ENCODE data around the gene OR10R2.

The OR10R2 gene

DNA sequence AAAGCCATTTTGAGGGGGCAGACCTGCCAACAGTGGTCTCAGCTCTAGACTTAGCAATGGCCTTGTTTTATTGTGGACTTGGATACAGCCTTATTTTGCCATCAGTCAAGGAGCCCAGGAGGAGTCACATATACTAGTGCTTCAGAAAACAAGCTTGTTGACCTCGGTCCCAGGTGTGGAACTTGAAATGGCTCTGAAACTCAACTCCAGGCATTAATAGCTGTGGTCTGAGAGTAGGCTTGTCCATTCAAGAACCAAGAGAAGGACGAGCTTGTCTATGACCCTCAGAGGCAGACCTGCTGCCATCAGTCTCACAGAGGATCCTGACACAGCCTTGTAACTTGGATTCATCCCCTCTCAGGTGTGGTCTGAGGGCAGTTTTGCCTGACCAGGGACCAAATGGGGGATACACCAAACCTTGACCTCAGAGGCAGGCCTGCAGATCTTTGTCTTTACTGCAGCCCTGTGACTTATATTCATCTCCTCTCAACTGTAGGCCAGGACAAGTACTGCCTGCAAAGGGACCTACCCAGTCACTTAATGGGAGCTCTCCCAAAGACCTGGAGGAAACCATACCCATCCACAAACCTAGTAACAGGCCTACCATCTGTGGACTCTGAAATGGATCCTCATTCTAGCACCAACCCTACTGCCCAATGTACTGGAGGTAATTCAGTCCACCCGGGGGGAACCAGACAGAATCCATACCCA, 49.1 kb downstream of the OR10R2 start:
- no peak overlapping the region for H3K4me3 ChIP-seq (ENCODE audit: low read depth, low read length)
- no peak for DNase-seq (ENCODE audit: low read depth)

DNA sequence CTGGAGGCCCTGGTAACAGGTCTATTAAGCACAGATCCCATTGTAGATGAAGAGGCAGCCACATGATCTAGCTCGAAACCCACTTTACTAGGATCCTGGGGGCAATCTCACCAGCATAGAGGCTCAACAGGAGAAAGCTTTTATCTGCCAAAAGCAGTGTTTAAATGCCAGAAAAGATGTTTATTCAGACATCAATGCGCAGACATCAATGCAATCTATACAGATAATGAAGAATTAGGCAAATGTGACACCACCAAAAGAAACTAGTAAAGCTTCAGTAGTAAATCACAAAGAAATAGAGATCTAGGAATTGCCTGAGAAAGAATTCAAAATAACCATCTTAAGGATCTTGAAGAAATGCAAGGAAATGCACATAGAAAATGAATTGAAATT, 49.6 kb downstream of the OR10R2 start:
- no peak for DNase-seq (ENCODE audit: low read depth)
- H3K4me3 ChIP-seq (ENCODE audit: low read depth, low read length) = no peak overlapping the region

- no peak overlapping the region for H3K4me3 ChIP-seq (ENCODE audit: low read depth, low read length)
- no peak for DNase-seq (ENCODE audit: low read depth)
These were observed 55.3 kb downstream of the OR10R2 start for GRCh38 chr1:158527190-158527815.

Data from skeletal muscle cell (primary cell).